ENCODE measurements around the gene CSNK1D.

DNA sequence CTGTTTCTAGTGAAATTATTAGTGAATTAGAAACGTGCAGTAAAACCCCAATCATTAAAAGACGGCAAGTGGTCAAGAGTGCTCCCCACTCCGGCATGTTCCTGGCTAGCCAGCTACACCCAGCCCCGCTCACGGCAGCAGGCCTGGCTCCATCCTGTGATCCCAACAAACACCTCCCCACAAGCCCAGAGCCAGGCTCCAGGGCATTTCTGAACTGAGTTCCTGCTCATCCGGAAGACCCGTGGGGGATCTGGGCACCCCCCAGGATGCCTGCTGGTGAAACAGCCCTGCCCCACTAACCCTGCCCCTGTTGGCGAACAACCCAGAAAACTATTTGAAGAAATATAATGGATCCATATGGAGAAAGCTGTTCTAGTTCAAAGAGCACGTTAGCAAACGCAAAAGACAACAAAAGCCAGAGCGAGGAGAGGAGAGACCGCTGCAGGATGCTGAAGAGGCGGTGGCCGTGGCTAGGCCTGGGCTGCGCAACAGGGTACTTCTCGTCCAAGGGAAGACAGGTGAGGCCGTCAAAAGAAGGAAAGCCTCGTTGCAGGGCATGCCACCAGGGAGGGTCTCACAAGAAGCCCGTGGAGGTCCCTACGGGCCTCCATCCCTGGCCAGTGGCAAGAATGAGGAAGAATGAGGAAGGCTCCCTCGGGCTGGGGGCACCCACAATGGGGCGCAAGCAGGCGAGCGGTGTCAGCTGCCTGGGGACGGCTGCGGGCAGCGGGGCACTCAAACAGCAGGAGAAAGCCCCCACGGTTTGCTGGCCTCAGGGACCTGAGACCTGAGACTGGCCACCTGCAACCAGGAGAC lies 25.4 kb downstream of the CSNK1D start:
- TF ChIP-seq, protein P1, sequence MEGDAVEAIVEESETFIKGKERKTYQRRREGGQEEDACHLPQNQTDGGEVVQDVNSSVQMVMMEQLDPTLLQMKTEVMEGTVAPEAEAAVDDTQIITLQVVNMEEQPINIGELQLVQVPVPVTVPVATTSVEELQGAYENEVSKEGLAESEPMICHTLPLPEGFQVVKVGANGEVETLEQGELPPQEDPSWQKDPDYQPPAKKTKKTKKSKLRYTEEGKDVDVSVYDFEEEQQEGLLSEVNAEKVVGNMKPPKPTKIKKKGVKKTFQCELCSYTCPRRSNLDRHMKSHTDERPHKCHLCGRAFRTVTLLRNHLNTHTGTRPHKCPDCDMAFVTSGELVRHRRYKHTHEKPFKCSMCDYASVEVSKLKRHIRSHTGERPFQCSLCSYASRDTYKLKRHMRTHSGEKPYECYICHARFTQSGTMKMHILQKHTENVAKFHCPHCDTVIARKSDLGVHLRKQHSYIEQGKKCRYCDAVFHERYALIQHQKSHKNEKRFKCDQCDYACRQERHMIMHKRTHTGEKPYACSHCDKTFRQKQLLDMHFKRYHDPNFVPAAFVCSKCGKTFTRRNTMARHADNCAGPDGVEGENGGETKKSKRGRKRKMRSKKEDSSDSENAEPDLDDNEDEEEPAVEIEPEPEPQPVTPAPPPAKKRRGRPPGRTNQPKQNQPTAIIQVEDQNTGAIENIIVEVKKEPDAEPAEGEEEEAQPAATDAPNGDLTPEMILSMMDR (tag by site-specific recombination; IDR thresholded peaks at IDR 0.05), result no peak
- TF ChIP-seq ZNF549 (tag by site-specific recombination; IDR thresholded peaks at IDR 0.05) (no peak), ZNF514 (tag by site-specific recombination; IDR thresholded peaks at IDR 0.05) (no peak), SP2 (tag by site-specific recombination; IDR thresholded peaks at IDR 0.05) (no peak), MZF1 (tag by site-specific recombination; IDR thresholded peaks at IDR 0.05; ENCODE audit: borderline replicate concordance) (no peak), HIC1 (tag by site-specific recombination; IDR thresholded peaks at IDR 0.05) (no peak), OVOL3 (tag by site-specific recombination; IDR thresholded peaks at IDR 0.05) (no peak)
- TF ChIP-seq, protein P2, sequence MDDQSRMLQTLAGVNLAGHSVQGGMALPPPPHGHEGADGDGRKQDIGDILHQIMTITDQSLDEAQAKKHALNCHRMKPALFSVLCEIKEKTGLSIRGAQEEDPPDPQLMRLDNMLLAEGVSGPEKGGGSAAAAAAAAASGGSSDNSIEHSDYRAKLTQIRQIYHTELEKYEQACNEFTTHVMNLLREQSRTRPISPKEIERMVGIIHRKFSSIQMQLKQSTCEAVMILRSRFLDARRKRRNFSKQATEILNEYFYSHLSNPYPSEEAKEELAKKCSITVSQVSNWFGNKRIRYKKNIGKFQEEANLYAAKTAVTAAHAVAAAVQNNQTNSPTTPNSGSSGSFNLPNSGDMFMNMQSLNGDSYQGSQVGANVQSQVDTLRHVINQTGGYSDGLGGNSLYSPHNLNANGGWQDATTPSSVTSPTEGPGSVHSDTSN (CRISPR knock-in tag; IDR thresholded peaks at IDR 0.05), result no peak
- TF ChIP-seq, protein P3, sequence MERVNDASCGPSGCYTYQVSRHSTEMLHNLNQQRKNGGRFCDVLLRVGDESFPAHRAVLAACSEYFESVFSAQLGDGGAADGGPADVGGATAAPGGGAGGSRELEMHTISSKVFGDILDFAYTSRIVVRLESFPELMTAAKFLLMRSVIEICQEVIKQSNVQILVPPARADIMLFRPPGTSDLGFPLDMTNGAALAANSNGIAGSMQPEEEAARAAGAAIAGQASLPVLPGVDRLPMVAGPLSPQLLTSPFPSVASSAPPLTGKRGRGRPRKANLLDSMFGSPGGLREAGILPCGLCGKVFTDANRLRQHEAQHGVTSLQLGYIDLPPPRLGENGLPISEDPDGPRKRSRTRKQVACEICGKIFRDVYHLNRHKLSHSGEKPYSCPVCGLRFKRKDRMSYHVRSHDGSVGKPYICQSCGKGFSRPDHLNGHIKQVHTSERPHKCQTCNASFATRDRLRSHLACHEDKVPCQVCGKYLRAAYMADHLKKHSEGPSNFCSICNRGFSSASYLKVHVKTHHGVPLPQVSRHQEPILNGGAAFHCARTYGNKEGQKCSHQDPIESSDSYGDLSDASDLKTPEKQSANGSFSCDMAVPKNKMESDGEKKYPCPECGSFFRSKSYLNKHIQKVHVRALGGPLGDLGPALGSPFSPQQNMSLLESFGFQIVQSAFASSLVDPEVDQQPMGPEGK (tag by site-specific recombination; IDR thresholded peaks at IDR 0.05), result no peak
- TF ChIP-seq, protein P4, sequence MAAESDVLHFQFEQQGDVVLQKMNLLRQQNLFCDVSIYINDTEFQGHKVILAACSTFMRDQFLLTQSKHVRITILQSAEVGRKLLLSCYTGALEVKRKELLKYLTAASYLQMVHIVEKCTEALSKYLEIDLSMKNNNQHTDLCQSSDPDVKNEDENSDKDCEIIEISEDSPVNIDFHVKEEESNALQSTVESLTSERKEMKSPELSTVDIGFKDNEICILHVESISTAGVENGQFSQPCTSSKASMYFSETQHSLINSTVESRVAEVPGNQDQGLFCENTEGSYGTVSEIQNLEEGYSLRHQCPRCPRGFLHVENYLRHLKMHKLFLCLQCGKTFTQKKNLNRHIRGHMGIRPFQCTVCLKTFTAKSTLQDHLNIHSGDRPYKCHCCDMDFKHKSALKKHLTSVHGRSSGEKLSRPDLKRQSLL (tag by site-specific recombination; IDR thresholded peaks at IDR 0.05), result no peak
